Non-pigmented ciliary epithelial cell (primary cell): ENCODE measurements around the gene IDUA.
"Not testable (repeated sequence)": the region's sequence is repeated elsewhere in the genome, so short reads cannot be mapped to it uniquely, and the experiment has no call there.

Experiments
- DNase-seq: peaks from one replicate; pipeline ENCODE4 v3.0.0-alpha.2; 2010; ENCODE audit warnings: low read depth

Gene IDUA

DNA sequence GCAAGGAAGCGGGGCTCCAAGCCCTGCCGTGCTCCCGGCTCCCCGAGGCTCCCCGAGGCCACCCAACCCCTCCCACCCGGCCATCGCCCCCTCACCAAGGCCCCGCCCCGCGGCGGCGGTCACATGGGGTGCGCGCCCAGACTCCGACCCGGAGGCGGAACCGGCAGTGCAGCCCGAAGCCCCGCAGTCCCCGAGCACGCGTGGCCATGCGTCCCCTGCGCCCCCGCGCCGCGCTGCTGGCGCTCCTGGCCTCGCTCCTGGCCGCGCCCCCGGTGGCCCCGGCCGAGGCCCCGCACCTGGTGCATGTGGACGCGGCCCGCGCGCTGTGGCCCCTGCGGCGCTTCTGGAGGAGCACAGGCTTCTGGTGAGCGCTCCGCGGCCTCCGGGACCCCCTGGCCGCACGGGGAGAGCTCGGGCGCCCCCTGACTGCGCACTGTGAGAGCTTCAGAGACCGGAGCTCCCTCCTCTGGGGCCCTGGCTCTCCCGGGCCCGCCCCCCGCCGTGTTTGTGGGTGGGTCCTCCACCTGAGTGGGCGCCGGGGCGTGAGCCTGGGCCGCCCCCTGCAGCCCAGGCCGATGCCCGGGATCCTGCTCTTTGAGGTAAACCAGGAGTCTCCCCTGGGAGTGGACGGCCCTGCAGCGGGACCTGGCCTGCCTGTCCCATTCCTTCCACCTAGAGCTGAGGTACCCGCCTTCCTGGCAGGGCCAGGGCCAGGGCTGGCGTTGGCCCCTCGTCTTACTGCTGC lies at the start of gene IDUA:
IDUA (plus strand) TSS at position 166 of the 745 bp plus-strand sequence; CDS start at position 207, 41 bp downstream.
- no peak for DNase-seq

- not testable (repeated sequence) for DNase-seq
Measured at GRCh38 chr4:939508-939907, 47.3 kb upstream of the IDUA start.

GRCh38 chr4:945274-946102 lies 41.4 kb upstream of the IDUA start:
- DNase-seq = no peak

DNA sequence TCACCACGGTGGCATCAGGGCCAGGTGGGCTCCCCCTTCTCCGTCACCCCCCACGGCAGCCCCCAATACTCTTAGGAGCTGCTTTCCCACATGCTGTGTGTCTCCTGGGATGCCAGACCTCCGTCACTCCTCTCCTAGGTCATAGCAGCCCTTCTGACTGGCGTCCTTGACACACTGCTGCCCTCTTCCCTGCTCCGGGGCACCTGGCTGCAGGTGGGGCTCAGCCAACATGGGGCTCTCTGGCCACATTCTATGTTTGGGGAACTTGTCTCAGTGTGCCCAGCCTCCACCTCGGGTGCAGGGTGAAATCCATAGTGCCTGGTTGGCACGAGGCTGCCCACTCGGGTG lies 40.8 kb upstream of the IDUA start:
- no peak for DNase-seq

DNA sequence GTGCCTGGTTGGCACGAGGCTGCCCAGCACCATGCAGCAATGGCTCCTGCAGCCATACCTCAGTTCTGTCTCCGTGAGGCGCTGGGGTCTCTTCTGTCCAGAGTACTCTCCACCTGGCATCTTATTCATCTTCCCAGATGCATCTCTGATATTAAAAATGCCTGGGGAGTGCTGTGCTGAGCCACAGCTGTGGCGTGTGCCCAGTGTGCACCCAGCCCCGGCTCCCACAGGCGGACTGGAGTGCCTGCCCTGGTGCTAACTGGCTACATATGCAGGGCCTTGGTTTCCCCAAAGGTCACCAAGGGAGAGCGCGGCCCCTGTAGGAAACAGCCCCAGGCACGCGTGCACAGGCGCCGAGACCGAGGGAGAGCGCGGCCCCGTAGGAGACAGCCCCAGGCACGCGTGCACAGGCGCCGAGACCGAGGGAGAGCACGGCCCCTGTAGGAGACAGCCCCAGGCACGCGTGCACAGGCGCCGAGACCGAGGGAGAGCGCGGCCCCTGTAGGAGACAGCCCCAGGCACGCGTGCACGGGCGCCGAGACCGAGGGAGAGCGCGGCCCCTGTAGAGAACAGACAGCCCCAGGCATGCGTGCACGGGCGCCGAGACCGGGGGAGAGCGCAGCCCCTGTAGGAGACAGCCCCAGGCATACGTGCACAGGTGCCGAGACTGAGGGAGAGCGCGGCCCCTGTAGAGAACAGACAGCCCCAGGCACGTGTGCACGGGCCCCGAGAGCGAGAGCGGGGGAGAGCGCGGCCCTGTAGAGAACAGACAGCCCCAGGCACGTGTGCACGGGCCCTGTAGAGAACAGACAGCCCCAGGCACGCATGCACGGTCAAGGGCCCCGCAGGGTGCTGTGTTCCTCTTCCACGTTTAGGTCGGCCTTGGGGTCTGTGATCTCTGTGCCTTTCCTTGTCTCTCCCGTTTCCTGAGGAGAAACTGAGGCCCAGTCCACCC lies 40.0 kb upstream of the IDUA start:
- no peak for DNase-seq

DNA sequence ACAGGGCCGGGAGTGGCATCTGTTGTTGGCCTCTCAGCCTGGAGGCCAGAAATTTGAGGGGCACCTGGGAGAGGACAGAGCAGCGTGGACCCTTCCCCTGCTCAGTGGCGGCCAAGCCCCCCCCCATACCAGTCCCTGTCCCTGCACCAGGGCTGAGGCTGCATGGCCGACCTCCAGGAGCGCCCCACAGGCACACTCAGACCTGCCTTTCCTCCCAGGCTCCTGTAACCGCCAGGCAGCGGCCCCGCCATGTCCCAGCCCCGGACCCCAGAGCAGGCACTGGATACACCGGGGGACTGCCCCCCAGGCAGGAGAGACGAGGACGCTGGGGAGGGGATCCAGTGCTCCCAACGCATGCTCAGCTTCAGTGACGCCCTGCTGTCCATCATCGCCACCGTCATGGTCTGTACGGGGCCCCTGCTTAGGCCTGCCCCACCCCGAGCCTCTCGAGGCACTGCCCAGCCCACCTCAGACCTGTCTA lies 39.3 kb upstream of the IDUA start:
- no peak for DNase-seq

DNA sequence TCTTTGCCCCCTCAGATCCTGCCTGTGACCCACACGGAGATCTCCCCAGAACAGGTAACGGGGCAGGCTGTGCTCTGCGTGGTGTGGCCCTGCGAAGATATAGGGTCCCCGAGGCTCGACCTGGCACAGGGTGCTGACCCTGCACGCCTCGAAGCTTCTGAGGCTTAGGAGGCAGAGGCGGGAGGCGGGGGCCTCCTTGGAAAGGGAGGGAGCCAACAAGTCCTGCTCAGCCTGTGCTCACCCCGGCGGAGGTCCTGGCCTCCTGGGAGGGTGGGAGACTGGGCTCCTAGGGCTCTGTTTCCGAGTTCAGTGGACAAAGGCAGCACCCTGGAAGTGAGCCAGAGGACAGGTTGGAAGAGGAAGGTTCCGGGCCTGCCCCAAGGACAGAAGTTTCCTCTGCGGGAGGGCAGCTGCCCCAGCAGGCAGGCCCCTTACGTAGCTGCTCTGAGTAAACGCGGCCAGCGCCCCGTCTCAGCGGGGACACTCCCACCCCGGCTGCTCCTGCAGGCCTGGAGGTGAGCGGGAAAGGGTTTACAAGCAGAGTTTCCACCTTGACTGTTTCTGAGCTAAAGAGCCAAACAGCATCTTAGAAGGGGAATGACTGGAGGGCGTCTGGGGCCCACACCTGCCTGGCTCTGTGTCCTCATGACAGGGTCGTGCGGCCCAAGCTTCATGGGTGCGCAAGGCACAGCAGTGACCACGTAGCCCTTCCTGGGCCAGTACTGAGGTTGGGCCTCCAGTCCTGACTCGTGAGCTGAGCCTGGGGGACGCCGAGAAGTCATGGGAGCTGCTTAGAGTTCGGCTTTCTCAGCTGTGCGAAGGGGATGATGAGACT lies 38.5 kb upstream of the IDUA start:
- DNase-seq = no peak

GRCh38 chr4:948936-949300 lies 37.9 kb upstream of the IDUA start:
- no peak for DNase-seq

DNA sequence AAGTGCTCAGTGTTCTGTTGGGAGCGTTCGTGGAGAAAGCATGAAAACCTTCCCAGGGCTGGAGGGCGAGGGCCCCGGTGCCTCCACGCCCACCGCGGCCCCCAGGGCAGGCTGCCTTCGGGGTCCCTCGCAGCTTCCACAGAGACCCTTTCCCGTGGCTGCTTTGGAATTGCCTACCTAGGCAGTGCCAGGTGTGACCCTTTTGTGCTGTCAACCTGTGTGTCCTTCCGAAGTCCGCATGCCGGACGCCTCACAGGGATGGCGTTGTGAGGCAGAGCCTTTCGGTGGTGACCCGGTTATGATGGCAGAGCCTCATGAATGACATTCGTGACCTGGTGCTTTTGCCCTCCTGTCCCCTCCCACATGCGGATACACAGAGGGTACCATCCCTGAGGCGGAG lies 37.2 kb upstream of the IDUA start:
- DNase-seq = no peak

GRCh38 chr4:950136-951020 lies 36.5 kb upstream of the IDUA start:
- no peak for DNase-seq

DNA sequence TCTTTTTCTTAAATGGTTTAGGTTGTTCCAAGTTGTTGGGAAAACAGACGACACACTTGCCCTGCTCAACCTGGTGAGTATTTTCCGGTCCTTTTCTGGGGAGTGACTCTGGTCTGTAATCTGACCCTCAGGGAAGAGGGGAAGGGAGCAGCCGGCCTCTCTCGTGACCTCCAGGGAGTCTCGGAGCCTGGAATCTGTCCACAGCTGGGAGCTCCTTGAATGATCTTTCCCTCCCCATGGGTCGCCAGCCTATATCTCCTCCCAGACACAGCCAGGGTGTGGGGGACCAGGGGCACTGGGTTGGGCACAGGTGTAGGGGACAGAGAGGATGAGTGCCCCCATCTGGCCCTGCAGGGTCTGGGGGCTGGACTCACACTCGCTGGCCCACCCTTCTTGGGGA lies 35.7 kb upstream of the IDUA start:
- no peak for DNase-seq

GRCh38 chr4:951594-952468 lies 35.0 kb upstream of the IDUA start:
- no peak for DNase-seq

DNA sequence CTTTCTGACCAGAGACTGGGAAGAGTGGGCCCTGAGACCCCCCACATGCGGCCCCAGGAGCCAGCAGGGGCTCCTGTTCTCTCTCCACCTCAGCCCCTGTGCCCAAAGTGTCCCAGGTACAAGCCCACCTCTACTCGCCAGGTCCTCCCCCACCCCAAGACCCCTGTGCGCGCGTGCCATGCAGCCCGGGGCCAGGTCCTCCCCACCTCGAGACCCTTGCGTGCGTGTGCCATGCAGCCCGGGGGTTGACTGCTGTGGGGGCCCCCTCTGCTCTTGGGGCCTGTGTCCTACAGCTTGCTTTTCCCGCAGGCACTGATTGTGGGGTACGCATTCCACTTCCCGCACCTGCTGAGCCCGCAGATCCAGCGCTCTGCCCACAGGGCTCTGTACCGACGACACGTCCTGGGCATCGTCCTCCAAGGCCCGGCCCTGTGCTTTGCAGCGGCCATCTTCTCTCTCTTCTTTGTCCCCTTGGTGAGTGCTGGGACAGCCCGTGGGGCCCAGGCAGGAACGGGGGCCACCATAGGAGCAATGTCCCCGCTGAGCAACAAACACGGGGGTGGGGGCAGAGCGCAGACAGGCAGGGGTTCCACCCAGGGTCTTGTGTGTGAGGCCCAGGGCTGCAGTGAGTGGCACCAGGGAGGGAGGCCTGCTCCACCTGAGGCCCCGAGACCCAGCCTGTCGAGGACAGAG lies 33.8 kb upstream of the IDUA start:
- no peak for DNase-seq

DNA sequence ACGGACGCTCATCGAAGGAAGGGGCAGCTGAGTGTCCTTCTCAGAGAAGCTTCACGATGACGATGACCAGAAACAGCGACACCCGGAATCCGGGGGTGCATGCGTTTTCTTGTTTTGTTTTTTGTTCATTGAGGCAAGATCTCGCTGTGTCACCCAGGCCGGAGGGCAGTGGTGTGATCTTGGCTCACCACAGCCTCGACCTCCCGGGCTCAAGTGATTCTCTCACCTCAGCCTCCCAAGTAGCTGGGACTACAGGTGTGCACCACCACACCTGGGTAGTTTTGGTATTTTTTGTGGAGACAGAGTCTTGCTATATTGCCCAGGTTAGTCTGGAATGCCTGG lies 33.3 kb upstream of the IDUA start:
- no peak for DNase-seq

DNA sequence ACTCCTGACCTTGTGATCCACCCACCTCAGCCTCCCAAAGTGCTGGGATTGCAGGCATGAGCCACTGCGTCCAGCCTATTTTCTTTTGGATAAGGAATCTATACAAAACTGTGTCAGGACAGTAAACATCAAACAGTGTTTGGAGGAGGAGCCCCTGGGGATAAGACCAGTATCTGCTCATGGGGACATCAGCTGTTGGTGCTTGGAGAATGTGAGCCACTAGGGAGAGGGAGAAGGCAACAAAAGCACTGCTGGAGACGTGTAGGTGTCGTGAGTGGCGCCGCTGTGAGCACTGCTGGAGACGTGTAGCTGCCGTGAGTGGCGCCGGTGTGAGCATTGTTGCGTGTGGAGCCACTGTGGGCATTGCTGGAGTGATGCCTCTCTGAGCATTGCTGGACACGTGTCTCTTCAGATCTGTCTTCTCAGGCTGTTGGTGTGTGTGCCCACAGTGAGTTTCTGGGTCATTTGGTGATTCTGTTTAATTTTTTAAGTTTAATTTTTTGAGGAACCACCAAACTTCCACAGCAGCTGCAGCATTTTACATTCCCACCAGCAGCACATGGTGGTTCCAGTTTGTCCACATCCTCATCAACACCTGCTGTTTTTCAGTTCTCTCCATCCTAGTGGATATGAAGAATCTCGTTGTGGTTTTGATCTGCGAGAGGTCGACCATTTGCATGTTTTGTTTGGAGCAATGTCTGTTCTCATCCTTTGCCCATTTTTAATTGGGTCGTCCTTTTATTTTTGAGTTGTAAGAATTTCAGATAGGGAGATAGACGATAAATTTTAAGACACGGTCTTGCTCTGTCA lies 32.4 kb upstream of the IDUA start:
- no peak for DNase-seq

GRCh38 chr4:955161-955921 lies 31.5 kb upstream of the IDUA start:
- no peak for DNase-seq

DNA sequence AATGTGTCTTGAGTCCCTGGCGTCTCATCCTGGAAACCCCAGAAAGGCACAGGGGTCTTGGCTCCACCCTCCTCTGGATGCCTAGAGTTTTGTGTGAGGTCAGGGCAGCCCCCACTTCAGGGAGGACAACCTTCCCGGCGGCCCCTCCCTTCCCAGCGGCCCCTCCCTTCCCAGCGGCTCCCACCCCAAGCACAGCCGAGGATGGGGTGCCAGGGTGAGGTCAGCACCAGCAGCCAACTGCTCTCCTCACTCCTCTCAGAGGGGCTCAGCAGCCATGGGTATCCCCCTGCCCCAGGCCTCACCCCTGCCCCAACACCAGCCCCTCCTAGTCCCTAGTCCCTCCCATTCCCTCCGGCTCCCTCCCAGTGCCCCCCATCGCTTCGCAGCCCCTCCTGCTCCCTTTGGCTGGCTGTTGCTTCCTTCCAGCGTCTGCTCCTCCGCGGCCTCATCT lies 30.9 kb upstream of the IDUA start:
- no peak for DNase-seq
